Keratinocyte (primary cell): Measurements from ENCODE around the gene RPH3AL. TPM values are rescaled to one million over a fixed set of nuclear protein-coding genes. Genes with fewer than 3 reads are reported as not detected.
"Not testable (repeated sequence)": the region's sequence is repeated elsewhere in the genome, so short reads cannot be mapped to it uniquely, and the experiment has no call there.

Source experiments
- DNase-seq: peaks from one replicate; pipeline ENCODE4 v3.0.0-alpha.2; 2011; ENCODE audit warnings: low read depth, missing footprints, low spot score
- FAIRE-seq: peaks from 2 replicates; lab custom pipeline; 2011; peaks lifted over from hg19 to GRCh38; lab: Jason Lieb, UNC
- H2AFZ ChIP-seq: 2 replicates; pipeline ENCODE4 v1.6.0; 2012; ENCODE audit warnings: low read length, control low read depth, inconsistent platforms; ENCODE audit not compliant: control insufficient read depth
- H3K27ac ChIP-seq: 2 replicates; pipeline ENCODE4 v1.5.1; 2011; ENCODE audit warnings: low read length; ENCODE audit not compliant: control insufficient read depth, insufficient read depth
- H3K27me3 ChIP-seq: 3 replicates; pipeline ENCODE4 v1.6.0; 2011; ENCODE audit warnings: low read length; ENCODE audit not compliant: control insufficient read depth, insufficient read depth; ENCODE audit errors: extremely low read depth
- H3K36me3 ChIP-seq, 2 experiments: 2 replicates in 1 of 2; 3 replicates in 1 of 2; pipeline ENCODE4 v1.5.1; 2011; ENCODE audit warnings: low read length in 2 of 2, mild to moderate bottlenecking in 1 of 2; ENCODE audit not compliant: control insufficient read depth in 2 of 2, insufficient read depth in 2 of 2; ENCODE audit errors: extremely low read depth in 1 of 2
- H3K4me1 ChIP-seq: 3 replicates; pipeline ENCODE4 v1.5.1; 2011; ENCODE audit warnings: low read length; ENCODE audit not compliant: control insufficient read depth, insufficient read depth; ENCODE audit errors: extremely low read depth
- H3K4me2 ChIP-seq: 3 replicates; pipeline ENCODE4 v1.6.0; 2011; ENCODE audit warnings: low read depth, low read length; ENCODE audit not compliant: control insufficient read depth, insufficient read depth; ENCODE audit errors: extremely low read depth
- H3K4me3 ChIP-seq, 3 experiments: fragments of 200-600 bp in 1 of 3; sonication (generic) in 1 of 3; 2 replicates in 2 of 3; 3 replicates in 1 of 3; pipeline ENCODE4 v1.5.1; 2011 to 2016; ENCODE audit warnings: low read length in 3 of 3, mild to moderate bottlenecking in 3 of 3, control low read depth in 2 of 3, inconsistent platforms in 1 of 3, low read depth in 1 of 3, mixed read lengths in 1 of 3, mixed run types in 1 of 3, moderate library complexity in 1 of 3; ENCODE audit not compliant: control insufficient read depth in 2 of 3, insufficient read depth in 2 of 3; ENCODE audit errors: extremely low read depth in 1 of 3
- H3K79me2 ChIP-seq: 2 replicates; pipeline ENCODE4 v1.6.0; 2012; ENCODE audit warnings: low read length; ENCODE audit not compliant: control insufficient read depth, insufficient read depth
- H3K9ac ChIP-seq: 3 replicates; pipeline ENCODE4 v1.6.0; 2011; ENCODE audit warnings: low read length; ENCODE audit not compliant: control insufficient read depth, insufficient read depth; ENCODE audit errors: extremely low read depth
- H3K9me1 ChIP-seq: 3 replicates; pipeline ENCODE4 v1.6.0; 2011; ENCODE audit warnings: low read length; ENCODE audit not compliant: control insufficient read depth, insufficient read depth; ENCODE audit errors: extremely low read depth
- H3K9me3 ChIP-seq: 2 replicates; pipeline ENCODE4 v1.5.1; 2012; ENCODE audit warnings: low read depth, low read length; ENCODE audit not compliant: control insufficient read depth
- H4K20me1 ChIP-seq: 3 replicates; pipeline ENCODE4 v1.6.0; 2011; ENCODE audit warnings: low read length; ENCODE audit not compliant: control insufficient read depth, insufficient read depth; ENCODE audit errors: extremely low read depth
- CTCF ChIP-seq, 3 experiments: IDR thresholded peaks in 1 of 3; conservative IDR thresholded peaks in 1 of 3; optimal IDR thresholded peaks in 1 of 3; 2 replicates in 2 of 3; 3 replicates in 1 of 3; pipeline versions ENCODE3 to v1.5.1; 2011; ENCODE audit warnings: low read length in 3 of 3, mild to moderate bottlenecking in 3 of 3, moderate library complexity in 2 of 3, control low read depth in 1 of 3, inconsistent platforms in 1 of 3; ENCODE audit not compliant: insufficient read depth in 2 of 3; ENCODE audit errors: extremely low read depth in 1 of 3
- EZH2 ChIP-seq: IDR thresholded peaks from one replicate; pipeline ENCODE4 v1.6.1; 2012; ENCODE audit warnings: inconsistent platforms, mild to moderate bottlenecking, low read length, moderate library complexity
- dilution Hi-C: fragments of 300-500 bp; cut with MboI; formaldehyde crosslinking; loops from one replicate; pipeline ENCODE4 v1.7.0; 2020; ENCODE audit warnings: low sequenced_read_pairs; ENCODE audit not compliant: extremely low pct_ligation_motif_present
- polyA plus RNA-seq, 5 experiments: library from polyadenylated mRNA; depleted of rRNA in 3 of 5; stranded (reverse) in 3 of 5; stranded (forward) in 1 of 5; unstranded in 1 of 5; fragments of >200 nt; gene quantifications; 1 replicate in 1 of 5; 2 replicates in 3 of 5; 3 replicates in 1 of 5; pipeline versions ENCODE4 v1.2.1 to v1.2.3, GENCODE V29; 2011 to 2012; ENCODE audit warnings: missing spikeins in 2 of 5, low read depth in 1 of 5, low replicate concordance in 1 of 5

The RPH3AL gene
- polyA plus RNA-seq, 1 donor (not counting 4 experiments of a cell fraction or from before 2014, with no cell fraction given): 0.31 TPM

GRCh38 chr17:204427-205147 is 148.0 kb downstream of the RPH3AL start:
- Histone ChIP-seq H3K4me3 (no peak overlapping the region), H4K20me1 (no peaks in the 10 kb centered on the region), H3K9ac (no peak overlapping the region), H3K79me2 (no peaks in the 10 kb centered on the region), H3K9me3 (no peaks in the 10 kb centered on the region), H3K27me3 (peaks cover 36% of the 10 kb centered on the region), H3K27ac (no peak overlapping the region), H3K4me2 (no peak overlapping the region), H3K9me1 (no peaks in the 10 kb centered on the region), H2AFZ (no peak overlapping the region), H3K36me3 (no peaks in the 10 kb centered on the region), H3K4me1 (peaks cover 4% of the 10 kb centered on the region)
- TF ChIP-seq CTCF (optimal IDR thresholded peaks at IDR 0.05 in 1 of 3, IDR thresholded peaks at IDR 0.05 in 1 of 3, conservative IDR thresholded peaks at IDR 0.05 in 1 of 3; ENCODE audit: extremely low read depth in 1 of 3, insufficient read depth in 2 of 3, low read length in 3 of 3) (no peak), EZH2 (no peak)
- DNase-seq (no peak), FAIRE-seq (no peak)
- dilution Hi-C loops: no loop called here

GRCh38 chr17:202501-202951 is 150.1 kb downstream of the RPH3AL start:
- Histone ChIP-seq H3K27me3 (peaks cover 20% of the 10 kb centered on the region), H3K9ac (no peak overlapping the region), H4K20me1 (no peaks in the 10 kb centered on the region), H3K27ac (no peak overlapping the region), H2AFZ (no peak overlapping the region), H3K36me3 (no peaks in the 10 kb centered on the region), H3K9me1 (no peaks in the 10 kb centered on the region), H3K4me3 (no peak overlapping the region), H3K4me1 (peaks cover 4% of the 10 kb centered on the region), H3K9me3 (no peaks in the 10 kb centered on the region), H3K79me2 (no peaks in the 10 kb centered on the region), H3K4me2 (no peak overlapping the region)
- no peak for TF ChIP-seq EZH2
- TF ChIP-seq CTCF (optimal IDR thresholded peaks at IDR 0.05 in 1 of 3, IDR thresholded peaks at IDR 0.05 in 1 of 3, conservative IDR thresholded peaks at IDR 0.05 in 1 of 3; ENCODE audit: extremely low read depth in 1 of 3, insufficient read depth in 2 of 3, low read length in 3 of 3): no peak
- no peak for DNase-seq
- FAIRE-seq: no peak
- dilution Hi-C loops: no loop called here

- peaks cover 16% of the 10 kb centered on the region for H3K27me3 ChIP-seq
- DNase-seq, H3K9me3 ChIP-seq, H3K79me2 ChIP-seq, FAIRE-seq, H2AFZ ChIP-seq, H3K27ac ChIP-seq, H3K9ac ChIP-seq, H3K4me2 ChIP-seq, H4K20me1 ChIP-seq, H3K4me1 ChIP-seq, H3K4me3 ChIP-seq, H3K9me1 ChIP-seq, dilution Hi-C loops, H3K36me3 ChIP-seq: not testable (repeated sequence)
Observed at GRCh38 chr17:201736-202135, 150.9 kb downstream of the RPH3AL start.

GRCh38 chr17:201257-201656 is 151.3 kb downstream of the RPH3AL start:
- H3K4me1 ChIP-seq, H2AFZ ChIP-seq, H3K9me3 ChIP-seq, H3K36me3 ChIP-seq, DNase-seq, H3K4me2 ChIP-seq, H3K9ac ChIP-seq, FAIRE-seq, H3K27ac ChIP-seq, H3K79me2 ChIP-seq, H3K4me3 ChIP-seq, H3K9me1 ChIP-seq, dilution Hi-C loops, H4K20me1 ChIP-seq: not testable (repeated sequence)
- peaks cover 16% of the 10 kb centered on the region for H3K27me3 ChIP-seq
